Thyroid gland (tissue), 4 donors: Measurements from ENCODE around the gene BACH2. TPM values are rescaled to one million over a fixed set of nuclear protein-coding genes. Genes with fewer than 3 reads are reported as not detected.

Experiments used
- DNase-seq, 2 donors: peaks; one replicate each; pipeline ENCODE4 v3.0.0-alpha.2; 2019
- H3K27ac ChIP-seq, 3 donors: fragments of 200-600 bp; sonication (generic); 1 replicate in 2 of 3; 2 replicates in 1 of 3; pipeline ENCODE4 v1.5.1; 2016 to 2019; ENCODE audit warnings: mild to moderate bottlenecking in 1 of 3, moderate library complexity in 1 of 3
- H3K27me3 ChIP-seq: fragments of 200-600 bp; sonication (generic); one replicate; pipeline ENCODE4 v1.5.1; 2019
- H3K36me3 ChIP-seq, 2 donors: fragments of 200-600 bp; sonication (generic); one replicate each; pipeline ENCODE4 v1.5.1; 2016 to 2019
- H3K4me1 ChIP-seq, 2 donors: fragments of 200-600 bp; sonication (generic); one replicate each; pipeline ENCODE4 v1.5.1; 2017 to 2019
- H3K4me3 ChIP-seq, 3 donors: fragments of 200-600 bp; sonication (generic); replicated peaks in 1 of 3; 1 replicate in 2 of 3; 2 replicates in 1 of 3; pipeline ENCODE4 v1.5.1; 2016; ENCODE audit warnings: mild to moderate bottlenecking in 1 of 3
- H3K9me3 ChIP-seq: fragments of 200-600 bp; sonication (generic); one replicate; pipeline ENCODE4 v1.5.1; 2017
- POLR2A ChIP-seq, 2 donors: fragments of 450-650 bp; IDR thresholded peaks; one replicate each; pipeline ENCODE4 v1.6.1; 2017; ENCODE audit warnings: antibody characterized with exemption in 2 of 2, mild to moderate bottlenecking in 2 of 2, moderate library complexity in 1 of 2
- whole genome bisulfite sequencing, 2 donors: methylation state at CpG; one replicate each; pipeline ENCODE4 v1.1.5; 2017; 5-methylcytosine and 5-hydroxymethylcytosine counted together
- intact Hi-C: fragments of 100-400 bp; cut with DNase I; formaldehyde crosslinking; loops from one replicate; pipeline ENCODE4 v1.15.1; 2023
- total RNA-seq, 4 donors: library from RNA; depleted of rRNA; stranded (reverse); fragments of >200 nt; gene quantifications; one replicate each; pipeline ENCODE4 v1.2.3, GENCODE V29; 2016
- TF ChIP-seq, protein P1 (sequence below), 6 experiments: fragments of 200-600 bp in 3 of 6; fragments of 450-650 bp in 3 of 6; sonication (generic) in 3 of 6; IDR thresholded peaks; one replicate each; pipeline ENCODE4 v1.5.1; 2016 to 2019; ENCODE audit warnings: antibody characterized with exemption in 6 of 6, mild to moderate bottlenecking in 2 of 6, inconsistent platforms in 1 of 6, moderate library complexity in 1 of 6

BACH2 gene
- total RNA-seq, 4 donors from 2014 or later, result 0.98 to 6.6 (median 3.9) TPM

DNA sequence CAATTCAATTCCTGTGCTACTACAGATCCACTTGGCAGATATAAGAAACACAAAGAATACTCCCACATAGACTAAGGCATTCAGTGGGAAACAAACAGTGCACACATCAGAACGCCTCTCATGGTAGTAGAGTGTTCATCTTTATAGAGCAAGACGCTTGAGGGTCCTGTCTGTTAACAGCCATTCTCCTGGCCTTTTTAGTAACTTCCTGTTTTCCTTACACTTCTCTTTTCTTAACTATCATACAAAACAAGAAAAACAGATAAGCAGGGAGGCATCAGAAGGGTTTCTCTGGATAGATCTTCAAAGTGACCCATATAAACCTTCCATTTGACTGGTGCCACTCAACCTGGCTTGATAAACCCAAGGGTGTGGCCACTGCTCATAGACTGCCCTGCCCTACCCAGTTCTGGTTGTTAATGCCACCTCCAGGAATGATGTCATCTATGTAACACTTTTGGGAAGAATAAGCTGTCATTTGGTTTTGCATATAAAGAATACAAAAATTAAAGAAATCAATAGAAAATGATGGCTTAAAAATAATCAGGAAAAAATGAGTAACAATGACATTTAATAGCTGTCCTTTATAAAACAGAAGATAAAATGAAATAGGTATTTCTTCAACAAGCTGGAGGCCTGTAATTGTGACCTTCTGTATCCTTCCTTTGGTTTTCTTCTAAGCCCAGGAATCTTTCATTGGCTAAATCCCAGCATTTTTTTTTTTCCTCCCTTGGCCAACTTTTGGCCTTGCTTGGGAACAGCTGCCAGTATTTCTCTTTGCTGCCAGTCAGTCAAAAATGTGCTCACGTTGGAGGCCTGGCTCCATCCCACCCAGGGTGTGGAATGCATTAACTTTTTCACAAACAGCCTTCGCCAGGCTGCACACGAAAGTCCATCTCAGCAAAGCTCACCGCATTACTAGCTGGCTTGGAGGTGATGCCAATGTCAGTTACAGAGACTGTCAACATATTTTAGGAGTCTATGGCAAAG lies 298.9 kb downstream of the BACH2 start:
- 65 to 78% methylated on average over 6 of the region's 6 CpGs for WGBS, 2 donors
- intact Hi-C loops, result no loop called here
- peak; percentile 10 to 61 for DNase-seq
- no peaks in the 10 kb centered on the region for H3K36me3 ChIP-seq
- no peaks in the 10 kb centered on the region for H3K27me3 ChIP-seq
- no peak overlapping the region for H3K4me3 ChIP-seq
- no peak overlapping the region for H3K27ac ChIP-seq
- peaks cover 5 to 12% of the 10 kb centered on the region in 2 donors for H3K4me1 ChIP-seq
- H3K9me3 ChIP-seq, result no peaks in the 10 kb centered on the region
- no peak for TF ChIP-seq POLR2A (IDR thresholded peaks at IDR 0.05)
- TF ChIP-seq, protein P1, sequence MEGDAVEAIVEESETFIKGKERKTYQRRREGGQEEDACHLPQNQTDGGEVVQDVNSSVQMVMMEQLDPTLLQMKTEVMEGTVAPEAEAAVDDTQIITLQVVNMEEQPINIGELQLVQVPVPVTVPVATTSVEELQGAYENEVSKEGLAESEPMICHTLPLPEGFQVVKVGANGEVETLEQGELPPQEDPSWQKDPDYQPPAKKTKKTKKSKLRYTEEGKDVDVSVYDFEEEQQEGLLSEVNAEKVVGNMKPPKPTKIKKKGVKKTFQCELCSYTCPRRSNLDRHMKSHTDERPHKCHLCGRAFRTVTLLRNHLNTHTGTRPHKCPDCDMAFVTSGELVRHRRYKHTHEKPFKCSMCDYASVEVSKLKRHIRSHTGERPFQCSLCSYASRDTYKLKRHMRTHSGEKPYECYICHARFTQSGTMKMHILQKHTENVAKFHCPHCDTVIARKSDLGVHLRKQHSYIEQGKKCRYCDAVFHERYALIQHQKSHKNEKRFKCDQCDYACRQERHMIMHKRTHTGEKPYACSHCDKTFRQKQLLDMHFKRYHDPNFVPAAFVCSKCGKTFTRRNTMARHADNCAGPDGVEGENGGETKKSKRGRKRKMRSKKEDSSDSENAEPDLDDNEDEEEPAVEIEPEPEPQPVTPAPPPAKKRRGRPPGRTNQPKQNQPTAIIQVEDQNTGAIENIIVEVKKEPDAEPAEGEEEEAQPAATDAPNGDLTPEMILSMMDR (IDR thresholded peaks at IDR 0.05), result no peak

DNA sequence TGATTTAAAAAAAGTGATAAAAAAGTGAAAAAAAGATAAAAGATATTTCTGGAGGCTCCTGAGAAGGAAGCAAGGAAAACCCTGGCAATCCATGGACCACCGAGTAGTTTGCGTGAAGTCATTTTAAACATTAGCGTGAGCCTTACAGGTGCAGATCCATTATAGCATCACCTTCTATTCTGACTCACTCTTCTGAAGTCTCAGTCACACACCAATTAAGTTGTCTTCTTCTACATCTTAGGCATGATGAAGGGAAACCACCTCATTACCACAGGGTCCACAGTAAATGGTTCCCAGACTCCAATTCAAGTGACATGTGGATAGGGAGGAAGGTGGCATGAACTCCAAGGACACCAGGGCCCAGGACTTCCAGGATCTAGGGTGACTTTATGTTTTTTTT lies 303.2 kb downstream of the BACH2 start:
- no peak for TF ChIP-seq POLR2A (IDR thresholded peaks at IDR 0.05)
- TF ChIP-seq, protein P1 (IDR thresholded peaks at IDR 0.05), result no peak
- Histone ChIP-seq H3K27ac (no peak overlapping the region), H3K4me1 (peaks cover 11 to 22% of the 10 kb centered on the region in 2 donors), H3K4me3 (no peak overlapping the region), H3K9me3 (no peaks in the 10 kb centered on the region), H3K27me3 (no peaks in the 10 kb centered on the region), H3K36me3 (no peaks in the 10 kb centered on the region)
- 95% methylated on average over 3 of the region's 3 CpGs for WGBS, 2 donors
- intact Hi-C loops, result no loop called here
- no peak for DNase-seq

DNA sequence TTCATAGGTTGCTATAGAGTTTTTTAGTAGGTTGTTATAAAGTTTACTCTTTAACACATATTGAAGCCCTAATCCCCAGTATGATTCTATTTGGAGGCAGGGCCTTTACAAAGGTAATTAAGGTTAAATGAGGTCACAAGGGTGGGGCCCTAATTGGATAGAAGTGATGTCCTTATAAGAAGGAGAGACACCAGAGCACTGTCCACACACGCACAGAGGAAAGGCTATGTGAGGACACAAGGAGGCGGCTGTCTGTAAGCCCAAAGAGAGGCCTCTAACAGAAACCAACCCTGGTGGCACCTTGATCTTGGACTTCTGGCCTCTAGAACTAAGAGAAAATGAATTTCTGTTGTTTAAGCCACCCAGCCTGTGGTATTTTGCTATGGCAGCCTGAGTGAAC lies 303.8 kb downstream of the BACH2 start:
- H3K27me3 ChIP-seq, result no peaks in the 10 kb centered on the region
- 92 to 98% methylated on average over 2 of the region's 2 CpGs for WGBS, 2 donors
- H3K36me3 ChIP-seq, result no peaks in the 10 kb centered on the region
- H3K4me1 ChIP-seq, result peaks cover 11 to 16% of the 10 kb centered on the region in 2 donors
- no peak overlapping the region for H3K27ac ChIP-seq
- no peak for DNase-seq
- intact Hi-C loops, result no loop called here
- H3K9me3 ChIP-seq, result no peaks in the 10 kb centered on the region
- TF ChIP-seq, protein P1 (IDR thresholded peaks at IDR 0.05), result no peak
- TF ChIP-seq POLR2A (IDR thresholded peaks at IDR 0.05), result no peak
- no peak overlapping the region for H3K4me3 ChIP-seq

DNA sequence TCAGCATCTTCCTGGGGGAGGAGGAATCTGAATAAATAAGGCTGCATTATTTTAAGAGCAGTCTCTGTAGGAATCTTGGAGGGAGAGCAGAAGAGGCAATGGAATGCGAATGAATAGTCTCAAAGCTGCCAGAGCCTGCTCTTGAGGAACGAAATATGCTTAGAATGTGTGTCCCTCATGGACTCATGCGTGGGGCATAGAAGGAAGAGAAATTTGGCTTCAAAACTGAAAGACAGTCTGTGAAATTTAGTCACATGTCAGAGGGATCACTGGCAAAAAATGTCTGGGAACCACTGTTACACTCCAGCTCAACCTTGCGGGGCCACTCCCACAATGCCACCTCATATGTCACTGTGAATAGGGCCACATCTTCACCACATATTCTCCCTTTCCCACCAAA lies 306.9 kb downstream of the BACH2 start:
- H3K4me3 ChIP-seq, result no peak overlapping the region
- WGBS, 2 donors, result 39 to 47% methylated on average over 4 of the region's 4 CpGs

More for the DNA sequence above, 306.9 kb downstream of the BACH2 start:
- TF ChIP-seq, protein P1 (IDR thresholded peaks at IDR 0.05), result no peak
- TF ChIP-seq POLR2A (IDR thresholded peaks at IDR 0.05), result no peak
- Histone ChIP-seq H3K36me3 (no peaks in the 10 kb centered on the region), H3K4me1 (peaks cover 11 to 16% of the 10 kb centered on the region in 2 donors), H3K27me3 (no peaks in the 10 kb centered on the region), H3K9me3 (no peaks in the 10 kb centered on the region), H3K27ac (peak overlapping the region in 1 of 3 donors; percentile 15)
- peak; percentile 21 to 45 for DNase-seq
- intact Hi-C loops, result loop anchor here (10.0 kb wide), 1 partner anchor 305 kb away; the partner anchor contains the start of gene BACH2
